H7 (cell line): ENCODE measurements around the gene CNIH3. TPM values are rescaled to one million over a fixed set of nuclear protein-coding genes. Genes with fewer than 3 reads are reported as not detected.
A peak's percentile ranks its signal among the peaks of the same experiment; 100 is the strongest.

Experiments used
- DNase-seq: peaks from one replicate; pipeline ENCODE4 v3.0.0; 2012
- H3K27me3 ChIP-seq: 2 replicates; pipeline ENCODE4 v1.6.0; 2011; ENCODE audit warnings: mild to moderate bottlenecking, low read length; ENCODE audit not compliant: control insufficient read depth, insufficient read depth
- H3K36me3 ChIP-seq: replicated peaks from 2 replicates; pipeline ENCODE4 v1.5.1; 2011; ENCODE audit warnings: low read length; ENCODE audit not compliant: control insufficient read depth, insufficient read depth
- H3K4me3 ChIP-seq: 2 replicates; pipeline ENCODE4 v1.5.1; 2011; ENCODE audit warnings: low read depth, mild to moderate bottlenecking, control low read depth, low read length, moderate library complexity; ENCODE audit not compliant: insufficient read depth
- total RNA-seq: library from RNA; depleted of rRNA; stranded (reverse); fragments of >200 nt; shearing (Covaris generic); gene quantifications from 2 replicates; pipeline ENCODE4 v1.2.3, GENCODE V29; 2014

The CNIH3 gene
- total RNA-seq, 1 experiment from 2014 or later, result 4.9 TPM

GRCh38 chr1:224759681-224760091 is 143.6 kb downstream of the CNIH3 start:
- DNase-seq, result no peak

GRCh38 chr1:224760163-224760562 is 144.0 kb downstream of the CNIH3 start:
- H3K36me3 ChIP-seq, result no peaks in the 10 kb centered on the region
- no peaks in the 10 kb centered on the region for H3K27me3 ChIP-seq
- no peak for DNase-seq
- no peak overlapping the region for H3K4me3 ChIP-seq

More at GRCh38 chr1:224759681-224760091, 143.6 kb downstream of the CNIH3 start:
- Histone ChIP-seq H3K36me3 (no peaks in the 10 kb centered on the region), H3K27me3 (no peaks in the 10 kb centered on the region), H3K4me3 (no peak overlapping the region)

- H3K27me3 ChIP-seq, result no peaks in the 10 kb centered on the region
- H3K4me3 ChIP-seq, result no peak overlapping the region
- H3K36me3 ChIP-seq, result no peaks in the 10 kb centered on the region
- no peak for DNase-seq
Measured at GRCh38 chr1:224761245-224761644, 145.1 kb downstream of the CNIH3 start.

GRCh38 chr1:224762046-224762445 is 145.9 kb downstream of the CNIH3 start:
- Histone ChIP-seq H3K4me3 (no peak overlapping the region), H3K27me3 (no peaks in the 10 kb centered on the region), H3K36me3 (no peaks in the 10 kb centered on the region)
- no peak for DNase-seq

- H3K36me3 ChIP-seq, result no peaks in the 10 kb centered on the region
- H3K4me3 ChIP-seq, result no peak overlapping the region
- no peak for DNase-seq
- no peaks in the 10 kb centered on the region for H3K27me3 ChIP-seq
Measured at GRCh38 chr1:224762701-224763100, 146.6 kb downstream of the CNIH3 start.

- no peak for DNase-seq
- no peaks in the 10 kb centered on the region for H3K36me3 ChIP-seq
- H3K4me3 ChIP-seq, result no peak overlapping the region
- H3K27me3 ChIP-seq, result no peaks in the 10 kb centered on the region
Measured at GRCh38 chr1:224763126-224763775, 147.1 kb downstream of the CNIH3 start.

- no peaks in the 10 kb centered on the region for H3K27me3 ChIP-seq
- no peak overlapping the region for H3K4me3 ChIP-seq
- no peaks in the 10 kb centered on the region for H3K36me3 ChIP-seq
- DNase-seq, result no peak
Measured at GRCh38 chr1:224766266-224766665, 150.1 kb downstream of the CNIH3 start.

GRCh38 chr1:224767031-224767430 is 150.9 kb downstream of the CNIH3 start:
- no peak overlapping the region for H3K4me3 ChIP-seq
- no peaks in the 10 kb centered on the region for H3K27me3 ChIP-seq
- DNase-seq, result no peak
- H3K36me3 ChIP-seq, result no peaks in the 10 kb centered on the region

- H3K27me3 ChIP-seq, result no peaks in the 10 kb centered on the region
- no peak for DNase-seq
Measured at GRCh38 chr1:224767676-224768075, 151.6 kb downstream of the CNIH3 start.

GRCh38 chr1:224768971-224769370 is 152.9 kb downstream of the CNIH3 start:
- Histone ChIP-seq H3K4me3 (no peak overlapping the region), H3K27me3 (no peaks in the 10 kb centered on the region), H3K36me3 (no peaks in the 10 kb centered on the region)
- no peak for DNase-seq

More at GRCh38 chr1:224767676-224768075, 151.6 kb downstream of the CNIH3 start:
- Histone ChIP-seq H3K36me3 (no peaks in the 10 kb centered on the region), H3K4me3 (no peak overlapping the region)

- DNase-seq, result no peak
- Histone ChIP-seq H3K36me3 (no peaks in the 10 kb centered on the region), H3K4me3 (no peak overlapping the region), H3K27me3 (no peaks in the 10 kb centered on the region)
Measured at GRCh38 chr1:224769452-224770335, 153.6 kb downstream of the CNIH3 start.

- no peak overlapping the region for H3K4me3 ChIP-seq
- DNase-seq, result no peak
- no peaks in the 10 kb centered on the region for H3K36me3 ChIP-seq
- no peaks in the 10 kb centered on the region for H3K27me3 ChIP-seq
Measured at GRCh38 chr1:224770336-224770693, 154.2 kb downstream of the CNIH3 start.

GRCh38 chr1:224773646-224774045 is 157.5 kb downstream of the CNIH3 start:
- Histone ChIP-seq H3K4me3 (no peak overlapping the region), H3K27me3 (no peaks in the 10 kb centered on the region), H3K36me3 (no peaks in the 10 kb centered on the region)

GRCh38 chr1:224774378-224774777 is 158.3 kb downstream of the CNIH3 start:
- no peak overlapping the region for H3K4me3 ChIP-seq
- H3K36me3 ChIP-seq, result no peaks in the 10 kb centered on the region
- H3K27me3 ChIP-seq, result no peaks in the 10 kb centered on the region
- peak; percentile 41 for DNase-seq

More at GRCh38 chr1:224773646-224774045, 157.5 kb downstream of the CNIH3 start:
- DNase-seq, result no peak

GRCh38 chr1:224777180-224777579 is 161.1 kb downstream of the CNIH3 start:
- Histone ChIP-seq H3K36me3 (no peaks in the 10 kb centered on the region), H3K27me3 (peaks cover 2% of the 10 kb centered on the region; the same call in 1 of the 2 replicates), H3K4me3 (no peak overlapping the region)
- DNase-seq, result no peak
